ENCODE data around the gene KLRG1.

KLRG1 gene

DNA sequence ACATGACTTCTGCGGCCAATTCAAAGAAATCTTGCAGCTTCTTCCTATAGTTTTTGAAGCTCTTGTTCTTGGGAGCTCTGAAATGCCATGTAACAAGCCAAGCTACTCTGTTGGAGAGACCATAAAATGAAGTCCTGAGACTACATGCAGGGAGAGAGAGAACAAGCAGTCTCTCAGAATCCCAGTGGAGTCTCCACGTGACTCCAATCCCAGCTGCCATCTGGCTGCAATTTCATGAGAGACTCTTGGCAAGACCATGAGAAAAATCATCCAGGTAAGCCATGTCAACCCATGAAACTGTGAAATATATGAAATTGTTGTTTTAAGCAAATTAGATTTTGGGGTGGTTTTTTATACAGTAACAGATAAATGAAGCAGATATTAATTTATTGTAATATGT lies 54.4 kb downstream of the KLRG1 start:
- DNase-seq: no peak

DNA sequence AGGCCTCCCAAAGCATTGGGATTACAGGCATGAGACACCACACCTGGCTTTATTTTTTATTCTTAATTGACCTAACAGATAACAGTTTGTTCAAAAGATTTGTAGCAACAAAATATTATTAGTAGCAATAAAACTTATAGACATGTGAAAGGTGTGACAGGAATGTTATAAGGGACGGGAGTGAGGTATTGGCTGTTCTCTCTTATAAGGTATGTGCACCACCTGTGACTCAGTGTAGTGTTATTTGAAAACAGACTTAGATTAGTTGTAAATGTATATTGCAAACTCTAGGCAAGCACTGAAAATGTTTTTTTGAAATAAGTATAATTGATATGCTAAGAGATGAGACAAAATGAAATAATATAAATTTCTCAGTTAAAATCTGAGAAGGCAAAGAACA lies 57.8 kb downstream of the KLRG1 start:
- DNase-seq: no peak

DNA sequence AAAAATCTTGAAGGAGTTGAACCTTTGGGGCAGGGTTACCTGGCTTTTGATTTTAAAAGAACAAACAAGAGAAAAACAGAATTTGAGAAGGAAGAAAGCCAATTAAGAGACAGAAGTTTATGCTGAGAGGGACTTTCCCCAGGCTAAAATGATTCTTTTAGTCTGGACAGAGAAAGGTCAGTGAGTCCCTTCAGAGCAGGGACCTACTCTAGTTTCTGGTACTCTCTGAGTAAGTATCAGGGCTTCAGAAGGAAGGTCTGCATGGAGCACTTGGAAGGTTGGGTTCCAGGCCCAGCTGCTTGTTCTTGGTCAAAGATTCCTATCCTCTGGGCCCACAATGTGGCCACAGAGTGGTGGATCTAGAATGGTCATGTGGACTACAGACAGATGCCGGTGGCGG lies 59.6 kb downstream of the KLRG1 start:
- no peak for DNase-seq

- no peak for DNase-seq
Measured at GRCh38 chr12:9049520-9050133, 60.3 kb downstream of the KLRG1 start.

GRCh38 chr12:9050521-9051157 lies 61.3 kb downstream of the KLRG1 start:
- DNase-seq: no peak

GRCh38 chr12:9051158-9051550 lies 61.8 kb downstream of the KLRG1 start:
- DNase-seq: no peak

DNA sequence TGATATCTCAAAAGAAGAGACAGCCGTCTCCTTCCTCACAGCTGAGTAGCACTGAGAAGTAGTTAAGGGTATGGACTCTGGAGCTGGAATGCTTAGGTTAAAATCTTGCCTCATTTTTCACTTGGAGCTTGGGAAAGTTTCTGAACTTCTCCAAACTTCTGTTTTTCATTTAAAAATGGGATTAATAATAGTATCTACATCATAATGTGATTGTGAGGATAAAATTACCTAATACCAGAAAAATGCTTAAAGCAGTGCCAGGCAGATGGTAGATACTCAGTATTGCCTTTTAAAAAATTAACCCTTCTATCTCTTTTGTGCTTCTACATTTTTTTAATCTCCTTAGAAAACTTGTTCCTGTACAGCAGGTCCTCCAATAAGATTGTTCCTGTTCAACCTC lies 63.3 kb downstream of the KLRG1 start:
- no peak for DNase-seq

Data from activated CD4-positive, CD25-positive, alpha-beta regulatory T cell (primary cell).